HFF-Myc (cell line): ENCODE results near the gene INSC.

Experiments
- DNase-seq: peaks from one replicate; pipeline ENCODE4 v3.0.0-alpha.2; 2011; ENCODE audit warnings: low read depth; ENCODE audit errors: extremely low read depth
- H3K4me3 ChIP-seq: replicated peaks from 2 replicates; pipeline ENCODE4 v1.5.1; 2011; ENCODE audit warnings: low read depth, mild to moderate bottlenecking, control low read depth, low read length
- CTCF ChIP-seq: IDR thresholded peaks from 2 replicates; pipeline ENCODE4 v1.5.1; 2012; ENCODE audit warnings: mild to moderate bottlenecking, low read depth, low read length, control low read depth; ENCODE audit errors: missing control alignments

The INSC gene

GRCh38 chr11:15258433-15259165, 143.9 kb downstream of the INSC start:
- peak; percentile 3 for TF ChIP-seq CTCF
- no peak for DNase-seq
- no peak overlapping the region for H3K4me3 ChIP-seq

GRCh38 chr11:15266999-15267398, 152.3 kb downstream of the INSC start:
- TF ChIP-seq CTCF: no peak
- no peak for DNase-seq
- no peak overlapping the region for H3K4me3 ChIP-seq

- no peak overlapping the region for H3K4me3 ChIP-seq
- TF ChIP-seq CTCF: no peak
- no peak for DNase-seq
Observed at GRCh38 chr11:15268598-15268997, 153.9 kb downstream of the INSC start.

GRCh38 chr11:15275141-15275540, 160.4 kb downstream of the INSC start:
- TF ChIP-seq CTCF: no peak
- DNase-seq: no peak

GRCh38 chr11:15276621-15277020, 161.9 kb downstream of the INSC start:
- no peak for TF ChIP-seq CTCF
- H3K4me3 ChIP-seq: no peak overlapping the region
- no peak for DNase-seq

More at GRCh38 chr11:15275141-15275540, 160.4 kb downstream of the INSC start:
- H3K4me3 ChIP-seq: no peak overlapping the region

GRCh38 chr11:15278128-15278527, 163.4 kb downstream of the INSC start:
- no peak for DNase-seq
- TF ChIP-seq CTCF: no peak
- no peak overlapping the region for H3K4me3 ChIP-seq

GRCh38 chr11:15280393-15280792, 165.7 kb downstream of the INSC start:
- no peak for DNase-seq
- TF ChIP-seq CTCF: no peak

More at GRCh38 chr11:15280393-15280792, 165.7 kb downstream of the INSC start:
- no peak overlapping the region for H3K4me3 ChIP-seq
